ENCODE measurements around the gene MSRB1.

DNA sequence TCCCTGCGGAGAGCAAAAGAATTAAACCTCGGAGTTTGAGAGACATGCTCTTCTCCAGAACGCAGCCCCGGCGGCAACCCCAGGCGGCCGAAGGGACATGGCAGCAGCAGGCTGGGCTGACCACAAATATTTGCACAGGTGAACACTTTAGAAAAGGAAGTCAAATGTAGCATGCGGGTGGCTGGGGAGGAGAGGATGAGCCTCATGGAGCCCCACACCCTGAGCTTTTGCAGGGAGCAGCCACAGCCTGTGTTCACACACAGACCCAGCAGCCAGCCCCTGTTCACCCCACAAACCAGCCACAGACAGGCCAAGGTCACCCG is 42.6 kb downstream of the MSRB1 start:
- TF ChIP-seq POLR2AphosphoS5 (IDR thresholded peaks at IDR 0.05) (no peak), EZH2 (IDR thresholded peaks at IDR 0.05; ENCODE audit: borderline replicate concordance, insufficient read depth, low read length, poor library complexity, severe bottlenecking) (no peak), EP300 (conservative IDR thresholded peaks at IDR 0.05; ENCODE audit: poor library complexity, severe bottlenecking) (no peak), MXI1 (conservative IDR thresholded peaks at IDR 0.05; ENCODE audit: poor library complexity, severe bottlenecking) (no peak), TAF1 (IDR thresholded peaks at IDR 0.05; ENCODE audit: low read depth) (no peak), RAD21 (conservative IDR thresholded peaks at IDR 0.05) (no peak)
- TF ChIP-seq, protein P1, sequence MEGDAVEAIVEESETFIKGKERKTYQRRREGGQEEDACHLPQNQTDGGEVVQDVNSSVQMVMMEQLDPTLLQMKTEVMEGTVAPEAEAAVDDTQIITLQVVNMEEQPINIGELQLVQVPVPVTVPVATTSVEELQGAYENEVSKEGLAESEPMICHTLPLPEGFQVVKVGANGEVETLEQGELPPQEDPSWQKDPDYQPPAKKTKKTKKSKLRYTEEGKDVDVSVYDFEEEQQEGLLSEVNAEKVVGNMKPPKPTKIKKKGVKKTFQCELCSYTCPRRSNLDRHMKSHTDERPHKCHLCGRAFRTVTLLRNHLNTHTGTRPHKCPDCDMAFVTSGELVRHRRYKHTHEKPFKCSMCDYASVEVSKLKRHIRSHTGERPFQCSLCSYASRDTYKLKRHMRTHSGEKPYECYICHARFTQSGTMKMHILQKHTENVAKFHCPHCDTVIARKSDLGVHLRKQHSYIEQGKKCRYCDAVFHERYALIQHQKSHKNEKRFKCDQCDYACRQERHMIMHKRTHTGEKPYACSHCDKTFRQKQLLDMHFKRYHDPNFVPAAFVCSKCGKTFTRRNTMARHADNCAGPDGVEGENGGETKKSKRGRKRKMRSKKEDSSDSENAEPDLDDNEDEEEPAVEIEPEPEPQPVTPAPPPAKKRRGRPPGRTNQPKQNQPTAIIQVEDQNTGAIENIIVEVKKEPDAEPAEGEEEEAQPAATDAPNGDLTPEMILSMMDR (IDR thresholded peaks at IDR 0.05; ENCODE audit: poor library complexity, severe bottlenecking) = no peak
- TF ChIP-seq, protein P2, sequence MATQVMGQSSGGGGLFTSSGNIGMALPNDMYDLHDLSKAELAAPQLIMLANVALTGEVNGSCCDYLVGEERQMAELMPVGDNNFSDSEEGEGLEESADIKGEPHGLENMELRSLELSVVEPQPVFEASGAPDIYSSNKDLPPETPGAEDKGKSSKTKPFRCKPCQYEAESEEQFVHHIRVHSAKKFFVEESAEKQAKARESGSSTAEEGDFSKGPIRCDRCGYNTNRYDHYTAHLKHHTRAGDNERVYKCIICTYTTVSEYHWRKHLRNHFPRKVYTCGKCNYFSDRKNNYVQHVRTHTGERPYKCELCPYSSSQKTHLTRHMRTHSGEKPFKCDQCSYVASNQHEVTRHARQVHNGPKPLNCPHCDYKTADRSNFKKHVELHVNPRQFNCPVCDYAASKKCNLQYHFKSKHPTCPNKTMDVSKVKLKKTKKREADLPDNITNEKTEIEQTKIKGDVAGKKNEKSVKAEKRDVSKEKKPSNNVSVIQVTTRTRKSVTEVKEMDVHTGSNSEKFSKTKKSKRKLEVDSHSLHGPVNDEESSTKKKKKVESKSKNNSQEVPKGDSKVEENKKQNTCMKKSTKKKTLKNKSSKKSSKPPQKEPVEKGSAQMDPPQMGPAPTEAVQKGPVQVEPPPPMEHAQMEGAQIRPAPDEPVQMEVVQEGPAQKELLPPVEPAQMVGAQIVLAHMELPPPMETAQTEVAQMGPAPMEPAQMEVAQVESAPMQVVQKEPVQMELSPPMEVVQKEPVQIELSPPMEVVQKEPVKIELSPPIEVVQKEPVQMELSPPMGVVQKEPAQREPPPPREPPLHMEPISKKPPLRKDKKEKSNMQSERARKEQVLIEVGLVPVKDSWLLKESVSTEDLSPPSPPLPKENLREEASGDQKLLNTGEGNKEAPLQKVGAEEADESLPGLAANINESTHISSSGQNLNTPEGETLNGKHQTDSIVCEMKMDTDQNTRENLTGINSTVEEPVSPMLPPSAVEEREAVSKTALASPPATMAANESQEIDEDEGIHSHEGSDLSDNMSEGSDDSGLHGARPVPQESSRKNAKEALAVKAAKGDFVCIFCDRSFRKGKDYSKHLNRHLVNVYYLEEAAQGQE (IDR thresholded peaks at IDR 0.05; ENCODE audit: borderline replicate concordance) = no peak

All from neural cell (in vitro differentiated cells).